A204.1 (cell line): ENCODE data around the gene COASY.
"Not testable (repeated sequence)": the region's sequence is repeated elsewhere in the genome, so short reads cannot be mapped to it uniquely, and the experiment has no call there.

Source experiments
- FAIRE-seq: peaks from 2 replicates; lab custom pipeline; 2012; peaks lifted over from hg19 to GRCh38; lab: Jason Lieb, UNC

The COASY gene

DNA sequence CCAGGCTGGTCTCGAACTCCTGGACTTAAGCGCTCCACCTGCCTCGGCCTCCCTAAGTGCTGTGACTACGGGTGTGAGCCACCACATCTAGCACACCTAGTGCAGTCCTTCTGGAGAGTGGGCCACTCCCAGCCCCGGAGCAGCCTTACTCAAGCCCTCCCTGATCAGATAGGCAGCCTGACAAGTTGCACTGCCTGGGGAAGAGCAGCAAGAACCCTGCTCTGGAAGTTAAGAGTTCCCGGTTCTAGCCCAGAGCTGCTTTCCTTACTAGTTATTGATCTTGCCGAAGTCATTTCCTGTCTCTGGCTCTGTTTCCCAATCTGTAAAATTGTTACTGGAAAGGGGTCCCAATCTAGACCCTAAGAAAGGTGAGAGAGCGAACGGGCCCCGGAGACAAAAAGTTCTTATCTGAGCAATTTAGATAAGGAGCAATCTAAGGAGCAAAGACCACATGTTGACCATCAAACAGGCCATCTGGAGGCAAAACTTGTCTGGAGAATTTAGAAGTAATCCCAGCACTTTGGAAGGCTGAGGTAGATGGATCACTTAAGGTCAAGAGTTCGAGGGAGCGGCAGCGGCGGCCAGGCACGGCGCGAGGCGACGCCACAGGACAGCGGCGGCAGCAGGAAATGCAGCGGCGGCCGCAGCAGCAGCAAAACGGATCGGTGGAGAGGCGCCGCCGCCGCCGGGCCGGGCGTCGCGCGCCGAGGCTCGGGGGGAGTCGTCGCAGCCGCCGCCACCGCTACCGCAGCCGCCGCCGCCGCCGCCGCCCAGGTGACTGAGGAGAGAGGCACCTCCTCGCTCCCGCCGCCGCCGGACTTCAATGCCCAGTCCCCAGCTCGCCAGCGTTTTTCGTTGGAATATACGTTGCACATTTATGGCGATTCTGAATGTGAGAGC, 30.2 kb upstream of the COASY start:
- FAIRE-seq: no peak

DNA sequence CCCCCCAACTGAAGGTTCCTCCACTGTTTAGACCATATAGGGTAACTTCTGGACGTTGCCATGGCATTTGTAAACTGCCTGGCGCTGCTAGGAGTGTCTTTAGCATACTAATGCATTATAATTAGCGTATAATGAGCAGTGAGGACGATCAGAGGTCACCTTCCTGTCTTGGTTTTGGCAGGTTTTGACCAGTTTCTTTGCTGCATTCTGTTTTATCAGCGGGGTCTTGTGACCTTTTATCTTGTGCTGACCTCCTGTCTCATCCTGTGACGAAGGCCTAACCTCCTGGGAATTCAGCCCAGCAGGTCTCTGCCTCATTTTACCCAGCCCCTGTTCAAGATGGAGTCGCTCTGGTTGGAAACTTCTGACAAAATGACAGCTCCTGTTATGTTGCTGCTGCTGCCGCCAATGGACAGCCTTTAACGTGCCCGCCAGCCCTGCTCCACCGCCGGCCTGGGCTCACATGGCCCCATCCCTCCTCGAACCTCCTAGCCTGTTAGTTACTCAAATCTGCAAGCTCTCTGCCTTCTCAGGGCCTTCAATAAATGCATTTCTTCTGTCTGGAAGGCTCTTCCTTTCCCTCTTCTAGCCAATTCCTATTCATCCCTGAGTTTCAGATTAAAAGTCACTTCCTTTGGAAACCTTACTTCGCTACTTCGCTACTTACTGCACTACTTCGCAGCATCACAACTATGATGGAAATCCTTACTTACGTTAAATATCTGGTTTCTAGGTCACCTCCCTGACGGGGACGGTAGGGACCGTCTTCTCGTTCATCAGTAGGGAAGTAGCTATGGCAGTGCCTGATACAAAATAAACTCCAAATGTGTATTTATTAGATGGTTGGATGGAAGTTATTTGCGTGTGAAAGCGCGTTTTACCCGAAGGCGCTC, 26.5 kb upstream of the COASY start:
- FAIRE-seq: no peak

DNA sequence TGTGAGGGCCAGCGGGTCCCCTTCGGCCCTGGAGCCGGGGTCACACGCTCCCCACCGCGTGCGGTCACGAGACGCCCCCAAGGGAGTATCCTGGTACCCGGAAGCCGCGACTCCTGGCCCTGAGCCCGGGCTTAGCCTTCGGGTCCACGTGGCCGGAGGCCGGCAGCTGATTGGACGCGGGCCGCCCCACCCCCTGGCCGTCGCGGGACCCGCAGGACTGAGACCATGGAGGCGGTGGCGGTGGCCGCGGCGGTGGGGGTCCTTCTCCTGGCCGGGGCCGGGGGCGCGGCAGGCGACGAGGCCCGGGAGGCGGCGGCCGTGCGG, 25.9 kb upstream of the COASY start, which contains the start of gene NAGLU:
Gene NAGLU (plus strand): TSS at position 194 of the 324 bp plus-strand sequence. CDS start 32 bp downstream, at position 226.
- no peak for FAIRE-seq

- FAIRE-seq: no peak
Observed at GRCh38 chr17:42536372-42537155, 25.4 kb upstream of the COASY start.

DNA sequence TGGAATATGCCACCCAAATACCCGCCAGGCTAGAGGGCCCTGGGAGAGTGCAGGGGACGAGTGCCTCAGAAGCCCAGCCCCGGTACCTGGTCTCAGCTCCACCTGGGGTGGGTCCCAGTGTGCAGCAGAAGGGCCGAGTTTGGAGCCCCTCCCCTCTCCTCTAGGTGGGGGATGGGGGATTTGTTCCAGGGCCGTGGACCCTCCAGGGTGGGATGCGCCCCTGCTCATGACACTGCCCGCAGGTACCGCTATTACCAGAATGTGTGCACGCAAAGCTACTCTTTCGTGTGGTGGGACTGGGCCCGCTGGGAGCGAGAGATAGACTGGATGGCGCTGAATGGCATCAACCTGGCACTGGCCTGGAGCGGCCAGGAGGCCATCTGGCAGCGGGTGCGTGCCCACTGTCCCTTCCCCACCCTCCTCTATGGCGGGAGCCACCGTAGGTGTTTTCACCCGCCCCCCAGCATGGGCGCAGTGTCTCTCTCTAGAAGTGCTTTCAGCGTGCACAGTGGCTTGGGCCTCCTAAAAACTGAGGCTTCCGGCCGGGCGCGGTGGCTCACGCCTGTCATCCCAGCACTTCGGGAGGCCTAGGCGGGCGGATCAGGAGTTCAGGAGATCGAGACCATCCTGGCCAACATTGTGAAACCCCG, 24.7 kb upstream of the COASY start:
- no peak for FAIRE-seq

DNA sequence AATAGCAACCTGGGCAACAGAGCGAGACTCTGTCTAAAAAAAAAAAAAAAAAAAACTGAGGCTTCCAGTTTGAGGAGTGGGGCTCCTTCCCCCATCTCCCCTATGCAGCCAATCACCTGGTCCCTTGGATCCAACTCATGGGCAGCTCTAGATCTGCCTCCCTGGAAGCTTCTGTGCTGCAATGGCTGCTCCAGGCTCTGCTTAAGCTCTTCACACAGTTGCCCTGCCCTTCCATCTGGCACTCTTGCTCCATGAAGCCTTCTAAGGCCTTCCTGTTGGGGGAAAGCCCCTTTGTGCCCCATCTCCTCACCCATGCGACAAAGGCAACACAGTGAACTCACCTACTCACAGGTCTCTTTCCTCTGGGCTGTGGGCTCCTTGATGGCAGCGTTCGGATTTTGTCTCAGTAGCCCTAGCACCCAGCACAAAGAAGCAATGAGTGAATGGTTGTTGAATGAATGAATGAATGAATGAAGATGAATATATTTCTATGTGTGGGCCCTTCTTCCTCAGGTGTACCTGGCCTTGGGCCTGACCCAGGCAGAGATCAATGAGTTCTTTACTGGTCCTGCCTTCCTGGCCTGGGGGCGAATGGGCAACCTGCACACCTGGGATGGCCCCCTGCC, 24.0 kb upstream of the COASY start:
- no peak for FAIRE-seq

- no peak for FAIRE-seq
Observed at GRCh38 chr17:42538482-42538881, 23.5 kb upstream of the COASY start.

GRCh38 chr17:42540558-42540957, 21.4 kb upstream of the COASY start:
- FAIRE-seq: not testable (repeated sequence)

DNA sequence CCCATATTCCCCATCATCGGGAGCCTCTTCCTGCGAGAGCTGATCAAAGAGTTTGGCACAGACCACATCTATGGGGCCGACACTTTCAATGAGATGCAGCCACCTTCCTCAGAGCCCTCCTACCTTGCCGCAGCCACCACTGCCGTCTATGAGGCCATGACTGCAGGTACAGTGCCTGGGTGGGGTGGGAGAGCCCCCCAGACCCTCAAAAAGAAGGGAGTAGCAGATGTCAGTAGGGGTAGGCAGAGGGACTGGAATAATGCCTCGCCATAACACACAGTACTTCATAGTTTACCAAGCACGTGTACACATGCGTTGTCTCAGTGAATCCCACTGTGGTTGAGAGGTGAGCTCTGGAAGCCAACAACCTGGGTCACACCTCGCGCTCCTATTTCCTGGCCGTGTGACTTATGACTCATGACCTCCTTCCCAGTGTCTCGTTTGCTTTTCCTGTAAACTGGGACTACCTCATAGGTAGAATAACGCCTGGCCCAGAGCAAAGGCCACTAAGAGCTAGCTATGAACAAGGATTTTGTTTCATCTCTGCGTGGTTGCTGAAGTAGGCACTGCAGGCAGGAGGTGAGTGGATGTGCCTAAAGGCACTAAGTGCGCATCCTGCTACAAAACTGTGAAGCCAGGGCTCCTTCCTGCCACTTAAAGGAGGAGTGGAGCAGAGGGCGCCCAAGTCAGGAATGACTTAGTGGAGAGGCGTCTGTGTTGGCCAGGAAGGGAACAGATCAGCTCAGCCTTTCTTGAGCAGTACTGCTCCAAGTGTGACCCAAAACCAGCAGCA, 20.7 kb upstream of the COASY start:
- FAIRE-seq: no peak

GRCh38 chr17:42543190-42544079, 18.5 kb upstream of the COASY start:
- FAIRE-seq: no peak

DNA sequence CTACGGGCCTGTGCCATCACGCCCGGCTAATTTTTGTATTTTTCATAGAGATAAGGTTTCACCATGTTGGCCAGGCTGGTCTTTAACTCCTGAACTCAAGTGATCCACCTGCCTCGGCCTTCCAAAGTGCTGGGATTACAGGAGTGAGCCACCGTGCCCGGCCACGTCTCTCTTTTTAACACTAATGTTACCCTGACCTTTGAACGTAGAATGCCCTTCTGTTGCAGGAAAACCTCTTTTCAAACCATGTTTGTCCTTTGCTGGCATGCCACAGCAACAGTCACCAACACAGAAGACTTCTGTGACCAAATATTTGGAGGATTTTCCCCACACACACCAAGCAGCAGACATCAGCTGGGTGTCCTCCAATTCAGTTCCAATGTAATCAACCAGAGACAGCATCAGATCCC, 17.1 kb upstream of the COASY start:
- no peak for FAIRE-seq

GRCh38 chr17:42545755-42546505, 16.0 kb upstream of the COASY start:
- FAIRE-seq: not testable (repeated sequence)

- FAIRE-seq: no peak
Observed at GRCh38 chr17:42547001-42547461, 14.9 kb upstream of the COASY start.

DNA sequence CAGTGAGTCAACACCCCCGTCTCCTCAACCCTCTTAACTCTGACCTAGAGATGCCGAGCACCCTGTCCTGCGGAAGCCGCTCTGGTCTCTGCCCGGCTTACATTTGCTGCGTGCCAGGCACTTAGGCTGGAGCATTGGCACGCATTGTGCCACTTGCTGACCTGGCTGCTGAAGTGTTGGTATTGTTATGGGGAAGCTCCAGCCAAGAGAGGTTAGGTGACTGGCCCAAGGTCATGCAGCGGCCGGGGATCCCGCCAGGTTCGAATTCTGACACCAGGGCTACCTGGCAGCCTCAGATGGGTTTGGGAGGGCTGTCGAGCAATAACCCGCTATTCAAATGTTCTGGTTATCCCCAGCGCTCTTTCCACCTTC, 14.3 kb upstream of the COASY start:
- FAIRE-seq: no peak

DNA sequence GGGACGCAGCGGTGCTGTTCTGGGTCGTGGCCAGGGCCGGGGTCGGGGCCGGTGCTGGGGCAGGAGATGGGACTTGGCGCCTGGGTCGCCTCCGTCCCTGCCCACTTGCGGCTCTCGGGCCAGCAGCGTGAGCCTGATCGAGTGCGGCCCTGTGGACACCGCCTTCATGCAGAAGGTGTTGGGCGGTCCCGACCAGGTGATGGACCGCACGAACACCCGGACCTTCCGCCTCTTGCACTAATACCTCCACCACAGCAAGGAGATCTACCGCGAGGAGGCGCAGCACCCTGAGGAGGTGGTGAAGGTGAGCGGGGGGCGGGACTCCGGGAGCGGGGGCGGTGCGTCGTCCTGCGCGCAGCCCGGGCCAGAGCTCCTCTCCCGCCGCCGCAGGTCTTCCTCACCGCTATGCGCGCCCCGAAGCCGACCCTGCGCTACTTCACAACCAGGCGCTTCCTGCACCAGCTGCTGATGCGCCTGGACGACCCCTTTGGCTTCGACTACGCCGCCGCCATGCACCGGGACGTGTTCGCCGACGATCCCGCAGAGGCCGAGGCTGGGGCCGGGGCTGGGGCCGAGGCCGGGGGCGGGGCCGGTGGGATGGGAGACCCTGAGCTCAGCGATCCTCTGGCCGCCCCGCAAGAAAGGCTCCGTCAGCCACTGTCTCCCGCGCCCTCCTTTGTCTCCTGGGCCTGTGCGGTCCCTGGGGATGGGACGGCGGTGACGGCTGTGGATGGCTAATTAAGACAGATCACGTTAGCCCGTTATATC, 13.7 kb upstream of the COASY start:
- FAIRE-seq: no peak

DNA sequence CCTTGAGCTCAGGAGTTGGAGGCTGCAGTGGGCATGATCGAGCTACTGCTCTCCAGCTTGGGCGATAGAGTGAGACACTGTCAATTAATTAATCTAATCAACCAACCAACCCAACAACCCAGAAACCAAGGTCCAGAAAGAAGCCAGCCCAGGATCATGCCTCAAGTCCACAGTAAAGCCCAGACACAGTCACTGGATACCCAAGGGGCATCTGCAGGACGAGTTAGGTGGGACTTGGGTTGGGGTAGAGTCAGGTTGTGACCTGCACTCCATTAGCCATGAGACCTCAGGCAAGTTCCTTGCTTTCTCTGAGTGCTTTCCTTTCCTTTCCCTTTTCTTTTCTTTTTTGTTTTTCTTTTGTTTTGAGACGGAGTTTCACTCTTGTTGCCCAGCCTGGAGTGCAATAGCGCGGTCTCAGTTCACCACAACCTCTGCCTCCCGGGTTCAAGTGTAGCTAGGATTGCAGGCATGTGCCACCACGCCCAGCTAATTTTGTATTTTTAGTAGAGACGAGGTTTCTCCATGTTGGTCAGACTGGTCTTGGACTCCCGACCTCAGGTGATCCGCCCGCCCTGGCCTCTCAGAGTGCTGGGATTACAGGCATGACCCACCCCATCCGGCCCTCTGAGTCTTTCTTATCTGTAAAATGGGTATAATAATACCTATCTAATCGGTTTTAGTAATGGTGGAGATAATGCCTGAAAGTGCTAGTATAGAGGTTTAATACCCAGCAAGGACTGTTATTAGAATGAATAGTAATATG, 12.8 kb upstream of the COASY start:
- FAIRE-seq: no peak

- not testable (repeated sequence) for FAIRE-seq
Observed at GRCh38 chr17:42552736-42553135, 9.2 kb upstream of the COASY start, which contains the start of gene HSD17B1. TSS of gene HSD17B1 (plus strand) at chr17:42552923. CDS start at chr17:42552934, 11 bp downstream.
